Stimulated activated naive CD8-positive, alpha-beta T cell treated with anti-CD3 and anti-CD28 coated beads, Interleukin-15, amount 100 ng/mL, for 72 hours (primary cell): Measurements from ENCODE around the gene FBXL20.
A peak's percentile ranks its signal among the peaks of the same experiment; 100 is the strongest.

Experiments used
- ATAC-seq: fragments of 150-1000 bp; cut with Tn5 transposase; 2 replicates; pipeline ENCODE4 v1.10.0; 2021; ENCODE audit warnings: mild to moderate bottlenecking, moderate library complexity
- DNase-seq, 2 donors: peaks; one replicate each; pipeline ENCODE4 v3.0.0; 2021 to 2022
- H3K27ac Mint-ChIP-seq, 2 donors: one replicate each; pipeline ENCODE4 v1.8.0; 2022; ENCODE audit warnings: mild to moderate bottlenecking in 2 of 2, mixed read lengths in 2 of 2, moderate library complexity in 2 of 2
- H3K27me3 Mint-ChIP-seq: one replicate; pipeline ENCODE4 v1.8.0; 2022; ENCODE audit warnings: mixed read lengths
- H3K4me1 Mint-ChIP-seq: one replicate; pipeline ENCODE4 v1.8.0; 2022; ENCODE audit warnings: mild to moderate bottlenecking, mixed read lengths
- H3K4me3 Mint-ChIP-seq, 2 donors: one replicate each; pipeline ENCODE4 v1.8.0; 2022; ENCODE audit warnings: mild to moderate bottlenecking in 2 of 2, mixed read lengths in 2 of 2, moderate library complexity in 1 of 2
- H3K9me3 Mint-ChIP-seq, 2 donors: one replicate each; pipeline ENCODE4 v1.8.0; 2022; ENCODE audit warnings: mixed read lengths in 2 of 2

The FBXL20 gene

DNA sequence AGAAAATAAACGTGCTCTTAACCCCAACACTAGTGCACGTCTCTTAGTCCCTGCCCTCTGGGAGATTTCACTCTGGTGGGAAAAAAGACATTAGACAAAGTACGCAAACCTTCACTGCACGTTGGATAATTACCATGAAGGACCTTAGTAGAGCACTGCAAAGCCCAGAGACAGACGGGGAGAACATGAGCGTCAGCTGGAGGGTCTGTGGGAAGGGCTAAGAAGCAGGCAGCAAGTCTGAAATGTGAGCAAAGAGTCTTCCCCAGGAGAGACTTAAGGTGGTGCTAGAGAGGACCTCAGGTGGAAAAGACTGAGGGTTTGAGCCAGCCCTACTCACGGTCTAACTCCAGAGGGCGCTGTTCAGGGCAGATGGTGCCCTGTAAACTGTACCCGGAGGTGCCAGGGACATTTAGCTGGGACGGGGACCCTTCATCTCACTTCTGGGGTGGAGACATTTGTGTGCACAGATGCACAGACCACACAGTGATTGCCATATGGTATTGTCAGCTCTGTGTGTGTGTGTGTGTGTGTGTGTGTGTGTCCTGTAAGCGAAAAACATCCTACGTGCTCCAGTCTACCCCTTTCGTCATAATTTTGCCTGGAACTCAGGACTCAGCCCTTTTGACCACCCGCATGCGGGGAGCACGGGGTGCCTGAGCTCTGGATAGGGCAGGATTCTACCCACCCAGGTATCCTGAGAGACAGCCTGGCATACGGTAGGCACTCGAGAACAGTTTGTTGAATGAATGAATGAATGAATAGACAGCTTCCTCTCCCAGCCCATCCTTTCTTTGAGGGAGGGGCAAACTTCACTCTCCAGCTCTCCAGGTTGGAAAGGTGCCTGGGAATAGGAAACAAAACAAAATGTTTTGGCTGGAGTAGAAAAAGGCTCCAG, 165.6 kb downstream of the FBXL20 start:
- ATAC-seq (peak; percentile 72), DNase-seq (peak; percentile 58 to 67)
- Mint-ChIP-seq H3K9me3 (no peaks in the 10 kb centered on the region), H3K4me1 (peaks cover 57% of the 10 kb centered on the region), H3K4me3 (no peak overlapping the region), H3K27me3 (peaks cover 7% of the 10 kb centered on the region), H3K27ac (no peak overlapping the region)

DNA sequence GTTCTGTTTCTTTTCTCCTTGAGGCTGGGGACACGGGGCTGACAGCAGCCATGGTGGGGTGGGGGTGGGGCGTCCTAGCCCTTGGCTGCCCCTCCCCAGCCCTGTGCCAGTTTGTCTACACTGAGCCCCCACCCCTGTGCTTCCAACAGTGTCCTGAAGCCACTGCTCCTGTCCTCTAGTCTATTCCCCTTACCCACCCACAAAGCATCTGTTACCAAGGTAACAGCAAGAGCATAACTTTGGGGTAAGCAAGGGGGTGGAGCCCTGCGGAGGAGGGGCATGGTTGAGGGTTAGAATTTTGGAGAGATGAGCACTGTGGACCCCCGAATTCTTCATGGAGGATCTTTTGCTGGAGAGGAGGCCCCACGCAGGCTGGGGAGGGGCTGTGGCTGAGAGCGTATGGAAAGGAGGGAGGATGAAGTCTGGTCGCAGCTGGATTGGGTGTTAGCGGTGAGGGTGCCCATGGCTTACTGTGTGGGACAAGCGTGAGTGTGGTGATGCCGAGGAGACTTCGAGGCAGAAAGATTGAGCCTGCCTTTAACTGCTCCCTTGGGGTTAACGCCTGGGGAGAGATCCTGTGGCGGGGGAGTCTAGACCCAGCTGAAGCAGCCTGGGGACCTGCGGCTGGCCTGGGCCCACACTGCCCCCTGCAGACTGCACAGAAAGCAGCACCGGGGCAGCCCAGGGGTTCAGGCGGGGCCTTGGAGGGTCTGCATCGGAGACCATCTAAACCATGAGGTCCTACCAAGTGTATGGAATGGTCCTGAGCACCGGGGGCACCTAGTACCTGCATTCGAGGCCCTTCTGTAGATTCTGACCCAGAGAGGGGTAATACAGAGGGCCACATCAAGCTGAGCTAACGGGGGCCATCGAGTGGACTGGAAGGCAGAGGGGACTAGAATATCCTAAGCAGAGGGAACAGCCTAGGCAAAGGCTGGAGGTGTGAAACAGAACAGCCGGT, 169.6 kb downstream of the FBXL20 start:
- Mint-ChIP-seq H3K4me1 (peaks cover 35% of the 10 kb centered on the region), H3K27me3 (peaks cover 29% of the 10 kb centered on the region), H3K9me3 (no peaks in the 10 kb centered on the region), H3K27ac (peak overlapping the region in 1 of 2 donors; percentile 77), H3K4me3 (peak overlapping the region; percentile 39 to 50)
- peak; percentile 60 for DNase-seq
- ATAC-seq = peak; percentile 82

DNA sequence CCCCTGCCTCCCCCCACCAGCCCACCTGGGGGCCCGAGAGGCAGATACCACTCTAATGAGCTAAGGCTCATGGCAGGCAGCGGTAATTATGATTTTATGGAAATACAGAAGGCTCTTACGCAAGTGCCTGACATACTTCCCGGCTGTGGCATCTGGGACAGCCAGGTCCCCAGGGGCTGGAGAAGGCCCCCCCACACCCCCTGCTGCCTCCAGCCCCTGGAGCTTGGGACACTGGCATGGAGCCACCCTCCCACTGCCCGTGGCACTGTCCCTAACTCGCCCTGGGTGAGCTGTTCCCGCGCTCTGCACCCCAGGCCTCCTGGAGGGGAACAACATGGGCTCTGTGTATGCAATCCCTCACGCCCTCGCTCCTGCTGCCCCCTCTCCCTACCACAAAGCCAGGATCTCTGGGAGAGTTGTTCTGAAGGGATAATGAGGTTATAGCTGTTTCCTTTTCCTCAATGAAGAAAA, 170.3 kb downstream of the FBXL20 start:
- ATAC-seq = no peak
- Mint-ChIP-seq H3K9me3 (no peaks in the 10 kb centered on the region), H3K4me3 (peak overlapping the region in 1 of 2 donors; percentile 26), H3K27ac (no peak overlapping the region), H3K4me1 (peaks cover 37% of the 10 kb centered on the region), H3K27me3 (peaks cover 33% of the 10 kb centered on the region)
- DNase-seq = no peak

DNA sequence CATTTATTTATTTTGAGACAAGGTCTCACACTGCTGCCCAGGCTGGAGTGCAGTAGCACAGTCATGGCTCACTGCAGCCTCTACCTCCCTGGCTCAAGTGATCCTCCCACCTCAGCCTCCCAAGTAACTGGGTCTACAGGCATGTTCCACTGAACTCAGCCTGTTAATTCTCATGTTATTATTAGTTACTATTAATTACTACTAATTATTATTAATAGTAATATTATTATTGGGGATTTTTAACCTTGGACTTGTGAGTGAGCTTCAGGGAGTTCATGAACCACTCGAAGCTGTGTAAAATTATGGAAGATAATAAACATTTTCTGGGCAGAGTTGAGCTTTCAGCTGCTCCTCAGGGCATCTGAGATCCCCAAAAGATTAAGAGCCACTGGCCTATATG, 171.1 kb downstream of the FBXL20 start:
- ATAC-seq = no peak
- peaks cover 36% of the 10 kb centered on the region for H3K4me1 Mint-ChIP-seq
- no peak overlapping the region for H3K4me3 Mint-ChIP-seq
- H3K27me3 Mint-ChIP-seq = peaks cover 41% of the 10 kb centered on the region
- no peak overlapping the region for H3K27ac Mint-ChIP-seq
- no peaks in the 10 kb centered on the region for H3K9me3 Mint-ChIP-seq
- no peak for DNase-seq

DNA sequence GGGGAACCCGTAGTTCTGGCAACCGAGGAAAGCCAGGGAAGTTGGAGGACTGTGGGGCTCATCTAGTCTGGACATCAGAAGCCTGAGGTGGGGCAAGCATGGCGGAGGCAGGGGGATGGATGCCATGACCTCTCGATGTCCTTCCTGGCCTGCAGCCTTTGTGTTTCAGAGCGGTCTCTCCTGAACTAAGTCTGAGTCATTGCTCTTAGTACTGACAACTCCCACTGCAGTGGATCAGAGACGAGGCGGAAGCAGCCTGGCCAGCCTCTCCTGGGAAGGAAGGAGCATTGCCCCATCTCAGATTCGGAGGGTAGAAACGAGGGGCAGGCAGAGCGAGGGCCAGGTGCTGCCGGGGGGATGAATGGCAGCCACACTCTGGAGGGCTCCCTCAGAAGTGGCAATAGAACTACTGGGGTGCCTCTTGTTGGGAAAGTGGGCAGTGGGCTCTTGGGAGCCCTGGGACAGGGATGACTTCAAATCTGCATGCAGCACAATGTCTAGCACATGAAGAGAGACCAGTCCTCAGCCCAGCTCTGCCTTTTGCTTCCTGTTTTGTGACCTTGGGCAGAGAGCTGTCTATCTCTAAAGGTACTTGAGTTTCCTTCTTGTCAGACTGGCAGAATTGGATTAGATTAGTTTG, 172.0 kb downstream of the FBXL20 start:
- H3K27me3 Mint-ChIP-seq = peaks cover 51% of the 10 kb centered on the region
- H3K4me1 Mint-ChIP-seq = peaks cover 35% of the 10 kb centered on the region
- H3K27ac Mint-ChIP-seq = no peak overlapping the region
- H3K9me3 Mint-ChIP-seq = no peaks in the 10 kb centered on the region
- ATAC-seq = no peak
- no peak overlapping the region for H3K4me3 Mint-ChIP-seq
- no peak for DNase-seq

DNA sequence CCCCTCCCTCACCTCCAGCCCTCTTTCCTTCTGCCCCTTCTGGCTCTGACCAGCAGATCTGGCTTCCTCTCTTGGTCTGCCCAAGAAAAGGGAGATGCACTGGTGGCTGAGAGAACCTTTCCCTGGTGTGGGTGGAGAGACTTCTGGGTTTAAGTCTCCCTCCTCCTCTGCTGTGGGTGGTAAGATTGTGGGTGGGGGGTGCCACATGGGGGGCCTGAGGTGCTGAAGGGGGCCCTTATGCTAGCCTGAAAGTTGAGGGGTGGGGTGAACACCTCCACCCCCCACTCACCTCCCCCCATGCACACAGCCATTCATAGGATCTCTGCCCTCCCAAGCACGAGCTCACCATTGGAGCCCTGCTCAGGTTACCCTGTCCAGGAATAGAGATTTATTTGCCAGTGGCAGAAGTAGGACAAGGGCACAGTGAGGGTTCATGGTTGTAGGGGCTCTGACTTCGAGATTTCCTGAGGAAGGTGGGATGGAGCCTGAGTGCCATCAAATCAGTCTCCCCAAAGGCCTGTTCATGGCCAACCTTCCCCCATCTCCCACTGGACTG, 174.0 kb downstream of the FBXL20 start:
- Mint-ChIP-seq H3K4me3 (no peak overlapping the region), H3K9me3 (no peaks in the 10 kb centered on the region), H3K27ac (no peak overlapping the region), H3K27me3 (peaks cover 67% of the 10 kb centered on the region), H3K4me1 (peaks cover 40% of the 10 kb centered on the region)
- no peak for DNase-seq
- ATAC-seq = no peak

DNA sequence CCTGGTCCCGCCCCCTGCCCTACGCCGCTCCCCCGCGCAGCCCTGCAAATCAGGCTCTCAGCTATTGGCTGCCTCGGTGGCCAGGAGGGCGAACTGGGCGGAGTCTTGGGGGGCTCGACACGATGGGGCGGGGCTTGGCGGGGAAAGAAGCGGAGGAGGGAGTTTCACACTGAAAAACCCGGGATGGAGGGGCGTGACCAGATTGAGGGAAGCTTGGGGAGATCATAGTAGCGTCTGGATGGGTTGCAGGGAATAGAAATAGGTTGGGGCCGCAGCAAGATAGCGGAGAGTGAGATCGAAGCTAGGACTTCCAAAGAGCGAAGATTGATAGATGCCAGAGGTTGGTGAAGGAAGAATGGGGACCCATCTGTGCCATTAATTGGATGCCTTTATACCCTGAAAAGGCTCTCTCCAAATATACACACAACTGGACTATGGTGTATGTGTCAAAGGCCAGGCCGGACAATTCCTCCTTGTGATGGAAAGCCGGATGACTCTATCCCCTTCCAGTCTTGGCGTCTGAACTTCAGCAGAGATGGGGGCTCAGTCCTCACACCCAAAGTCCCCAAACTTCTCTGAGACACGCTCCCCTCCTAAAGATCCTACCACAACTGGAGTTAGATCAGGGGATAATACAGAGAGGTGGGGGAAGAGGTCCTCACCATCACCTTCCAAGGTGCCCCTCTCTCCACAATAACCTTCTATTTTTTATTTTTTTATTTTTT, 175.3 kb downstream of the FBXL20 start:
- Mint-ChIP-seq H3K27ac (no peak overlapping the region), H3K4me1 (peaks cover 27% of the 10 kb centered on the region), H3K9me3 (no peaks in the 10 kb centered on the region), H3K4me3 (peak overlapping the region; percentile 88 to 90), H3K27me3 (peaks cover 61% of the 10 kb centered on the region)
- DNase-seq = peak in 1 of 2 donors; percentile 48
- peak; percentile 72 for ATAC-seq

DNA sequence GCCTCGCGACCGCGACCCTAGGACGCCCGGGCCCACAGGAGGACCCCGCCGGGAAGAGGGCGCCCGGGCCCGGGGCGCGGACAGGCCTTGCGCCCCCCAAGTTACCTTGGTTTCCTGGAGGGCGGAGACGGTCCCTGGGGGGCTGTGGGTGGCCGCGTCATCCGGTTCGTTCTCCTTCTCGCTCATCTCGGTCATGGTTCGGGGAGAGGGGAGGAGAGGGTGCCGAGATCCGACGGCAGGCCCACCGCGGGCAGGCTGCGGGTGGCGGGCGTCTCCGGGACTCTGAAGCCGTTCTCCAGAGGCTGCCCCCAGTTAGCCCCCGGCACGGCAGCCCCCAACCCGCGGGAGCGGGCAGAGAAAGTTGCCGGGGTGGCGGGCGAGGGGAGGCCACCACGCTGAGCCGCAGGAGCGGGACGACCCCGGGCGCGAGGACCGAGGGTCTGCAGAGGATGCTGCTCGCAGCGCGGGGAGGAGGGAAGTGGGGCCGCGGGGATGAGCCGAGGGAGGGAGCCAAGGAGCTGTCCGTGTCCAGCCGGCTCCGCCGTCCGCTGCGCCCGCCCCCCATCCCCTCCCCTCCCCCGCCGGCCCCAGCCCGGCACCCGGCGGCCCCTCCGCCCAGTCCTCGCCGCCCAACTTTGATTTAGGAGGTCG, 176.0 kb downstream of the FBXL20 start, which contains the start of gene STAC2:
TSS of gene STAC2 (minus strand) at position 638 of the 651 bp plus-strand sequence. CDS start at position 195, 443 bp downstream.
- H3K27ac Mint-ChIP-seq = peak within 1 kb of the TSS in 1 of 2 donors; percentile 80
- DNase-seq = no peak
- peaks cover 61% of the 10 kb centered on the region for H3K27me3 Mint-ChIP-seq
- ATAC-seq = peak; percentile 47
- no peaks in the 10 kb centered on the region for H3K9me3 Mint-ChIP-seq
- peaks cover 26% of the 10 kb centered on the region for H3K4me1 Mint-ChIP-seq
- H3K4me3 Mint-ChIP-seq = peak within 1 kb of the TSS; percentile 88 to 90

DNA sequence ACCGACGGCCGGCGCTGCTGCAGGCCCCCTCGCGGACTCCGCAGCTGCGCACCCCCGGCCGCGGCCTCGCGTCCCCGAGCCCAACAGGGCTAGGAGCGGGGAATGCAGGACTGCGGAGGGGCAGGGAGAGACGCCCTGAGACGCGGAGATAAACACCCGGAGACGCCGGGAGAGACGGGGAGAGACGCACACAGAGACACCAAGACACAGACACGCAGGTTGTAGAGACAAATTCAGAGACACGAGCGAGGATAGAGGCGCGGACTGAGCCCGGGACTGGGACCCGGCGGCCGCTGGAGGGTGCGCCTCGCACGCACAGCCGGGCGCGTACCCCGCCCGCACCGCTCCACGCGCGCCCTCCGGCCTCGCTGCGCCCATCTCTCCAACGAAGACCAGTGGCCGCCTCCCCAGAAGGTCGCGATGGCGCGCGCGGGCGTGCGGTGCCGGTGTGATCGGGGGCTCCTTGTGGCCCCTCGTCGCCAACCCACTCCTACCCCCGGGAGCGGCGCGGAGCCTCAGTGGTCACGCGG, 176.6 kb downstream of the FBXL20 start:
- peak overlapping the region; percentile 81 to 82 for H3K4me3 Mint-ChIP-seq
- peaks cover 26% of the 10 kb centered on the region for H3K4me1 Mint-ChIP-seq
- DNase-seq = no peak
- H3K9me3 Mint-ChIP-seq = no peaks in the 10 kb centered on the region
- peaks cover 62% of the 10 kb centered on the region for H3K27me3 Mint-ChIP-seq
- peak overlapping the region in 1 of 2 donors; percentile 80 for H3K27ac Mint-ChIP-seq
- ATAC-seq = peak; percentile 40

DNA sequence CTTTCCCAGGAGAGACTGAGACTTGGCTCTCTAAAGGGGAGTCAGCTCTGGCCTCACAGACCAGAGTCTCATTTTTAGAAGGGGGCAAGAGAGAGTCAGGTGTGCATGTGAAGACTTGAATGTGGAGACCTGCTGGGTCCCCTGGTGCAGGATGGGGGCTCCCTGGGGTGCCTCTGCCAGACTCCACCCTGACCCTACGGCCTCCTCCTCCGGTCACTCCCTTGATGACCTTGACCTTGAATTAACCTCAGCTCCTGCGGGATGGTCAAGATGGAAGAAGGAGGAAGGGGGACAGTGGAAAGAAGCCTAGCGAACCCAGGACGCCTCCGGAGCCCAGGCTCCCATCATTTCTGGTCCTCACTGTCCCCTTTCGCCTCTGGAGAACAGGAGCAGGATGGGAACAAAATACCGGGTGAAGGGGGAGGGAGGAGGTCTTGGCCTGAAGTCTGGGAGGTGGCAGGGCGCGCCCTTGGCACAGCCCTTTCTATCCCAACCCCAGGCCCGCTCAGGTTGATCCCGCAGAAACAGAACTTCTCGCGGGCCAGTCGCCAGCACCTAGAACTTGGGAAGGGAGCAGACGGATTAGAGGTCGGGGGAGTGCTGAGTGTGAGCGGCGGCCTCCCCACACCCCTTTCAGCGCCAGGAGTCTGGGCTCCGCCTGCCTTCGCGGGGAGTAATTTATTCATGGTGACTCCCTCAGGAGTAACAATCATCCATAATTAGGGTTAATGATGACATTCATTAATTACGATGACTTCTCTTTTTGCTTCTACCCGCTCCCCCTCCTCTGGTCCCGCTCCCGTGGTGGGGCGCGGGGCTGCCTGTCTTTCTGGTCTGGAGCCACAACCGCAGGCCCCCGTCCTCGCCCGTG, 177.3 kb downstream of the FBXL20 start:
- Mint-ChIP-seq H3K27ac (no peak overlapping the region), H3K4me3 (peak overlapping the region; percentile 32 to 58), H3K27me3 (peaks cover 63% of the 10 kb centered on the region), H3K4me1 (peaks cover 20% of the 10 kb centered on the region), H3K9me3 (no peaks in the 10 kb centered on the region)
- DNase-seq (no peak), ATAC-seq (no peak)

DNA sequence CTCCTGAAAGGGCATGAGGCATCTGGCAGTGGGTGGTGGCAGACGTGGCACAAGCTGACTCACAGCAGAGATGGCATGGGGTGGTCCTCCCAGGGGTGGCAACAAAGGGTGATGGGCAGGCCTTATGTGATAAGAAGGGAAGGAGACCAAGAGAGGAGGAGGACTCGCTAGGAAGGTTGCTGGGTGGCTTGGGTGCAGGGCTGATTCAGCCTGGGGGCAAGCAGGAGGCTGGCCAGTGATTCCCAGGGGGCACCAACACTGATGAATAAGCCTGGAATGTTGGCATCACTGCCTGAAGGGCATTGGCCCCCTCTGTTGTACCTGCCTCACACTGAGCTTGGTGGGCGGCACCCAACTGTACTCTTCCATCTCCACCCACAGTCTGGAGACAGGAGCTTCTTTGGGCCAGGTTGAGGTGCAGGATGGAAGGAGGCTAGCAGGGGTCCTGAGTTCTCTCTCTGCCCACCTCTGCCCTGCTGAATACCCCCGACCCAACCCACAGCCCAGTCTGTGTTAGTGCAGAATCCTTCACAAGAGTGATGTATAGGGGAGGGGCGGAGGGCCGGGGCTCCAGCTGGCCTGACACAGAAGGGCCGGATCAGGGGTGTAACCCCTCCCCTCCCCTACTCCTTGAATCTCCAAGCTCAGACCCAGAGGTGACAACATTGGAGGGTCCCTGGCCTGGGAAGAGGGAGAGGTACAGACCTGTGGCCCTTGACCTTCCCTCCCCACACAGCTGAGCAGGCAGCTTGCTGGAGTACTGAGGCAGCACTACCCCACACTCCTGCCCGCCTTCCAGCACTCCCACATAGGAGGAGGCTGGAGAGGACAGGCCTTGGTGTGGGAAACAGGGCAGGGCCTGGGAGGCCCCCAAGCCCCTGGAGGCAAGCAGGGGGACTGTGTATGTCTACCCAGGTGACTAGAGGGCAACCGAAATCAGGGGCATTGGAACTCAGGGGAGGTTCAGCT, 178.3 kb downstream of the FBXL20 start:
- Mint-ChIP-seq H3K27ac (no peak overlapping the region), H3K27me3 (peaks cover 67% of the 10 kb centered on the region), H3K9me3 (no peaks in the 10 kb centered on the region), H3K4me1 (peaks cover 21% of the 10 kb centered on the region), H3K4me3 (no peak overlapping the region)
- peak; percentile 21 for ATAC-seq
- DNase-seq = no peak

DNA sequence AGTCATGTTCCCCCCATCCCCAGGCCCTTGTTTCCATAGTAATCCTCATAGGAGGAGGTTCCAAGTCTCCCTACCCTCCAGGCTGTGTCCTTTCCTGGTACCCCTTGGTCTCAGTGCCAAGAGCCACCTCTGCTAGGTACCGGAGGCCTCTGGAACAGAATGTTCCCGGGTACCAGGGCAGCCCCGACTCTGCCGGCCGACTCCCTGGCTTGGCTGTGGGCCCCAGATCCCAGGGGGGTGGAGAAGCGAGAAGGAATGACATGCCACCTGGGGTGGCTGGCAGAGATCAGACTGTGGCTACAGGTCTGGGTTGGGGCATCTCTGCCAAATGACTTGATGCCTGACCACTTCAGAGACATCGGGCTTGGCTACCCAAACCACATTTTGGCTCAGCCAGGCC, 179.3 kb downstream of the FBXL20 start:
- Mint-ChIP-seq H3K4me1 (peaks cover 25% of the 10 kb centered on the region), H3K27me3 (peaks cover 66% of the 10 kb centered on the region), H3K27ac (no peak overlapping the region), H3K4me3 (no peak overlapping the region), H3K9me3 (no peaks in the 10 kb centered on the region)
- no peak for ATAC-seq
- DNase-seq = no peak
